HG02870 (cell line): Measurements from ENCODE around the gene ABLIM1.
A peak's percentile ranks its signal among the peaks of the same experiment; 100 is the strongest.

Experiments used
- ATAC-seq: cut with Tn5 transposase; IDR thresholded peaks from one replicate; pipeline ENCODE4 v1.9.1; 2021; ENCODE audit warnings: mild to moderate bottlenecking, moderate library complexity; ENCODE audit not compliant: unreplicated experiment

Gene ABLIM1

DNA sequence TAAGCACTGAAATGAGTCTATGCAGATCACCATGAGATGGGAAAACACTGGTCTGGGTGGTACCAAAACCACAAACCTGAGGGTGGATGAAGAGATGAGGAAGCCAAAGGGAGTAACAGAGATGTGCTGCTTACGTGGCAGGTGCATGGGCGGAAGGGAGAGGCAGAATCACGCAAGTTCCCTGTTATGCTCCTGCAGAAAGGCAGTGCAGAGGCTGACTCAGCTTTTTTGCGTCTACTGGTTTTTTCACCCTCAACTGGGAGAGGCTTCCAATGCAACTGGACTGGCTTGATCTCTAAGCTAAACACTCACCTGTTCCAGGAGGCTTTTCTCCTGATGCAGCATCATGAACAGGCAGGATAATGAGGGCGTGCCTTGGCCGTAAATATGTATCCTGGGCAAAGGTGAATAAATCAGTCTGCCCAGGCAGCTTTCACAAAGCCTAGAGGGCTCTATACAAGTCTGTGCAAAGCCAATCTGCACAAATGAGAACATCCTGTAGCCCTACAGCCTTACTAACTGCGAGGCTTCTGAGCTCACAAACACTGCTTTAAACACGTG lies 158.4 kb downstream of the ABLIM1 start:
- no peak for ATAC-seq

DNA sequence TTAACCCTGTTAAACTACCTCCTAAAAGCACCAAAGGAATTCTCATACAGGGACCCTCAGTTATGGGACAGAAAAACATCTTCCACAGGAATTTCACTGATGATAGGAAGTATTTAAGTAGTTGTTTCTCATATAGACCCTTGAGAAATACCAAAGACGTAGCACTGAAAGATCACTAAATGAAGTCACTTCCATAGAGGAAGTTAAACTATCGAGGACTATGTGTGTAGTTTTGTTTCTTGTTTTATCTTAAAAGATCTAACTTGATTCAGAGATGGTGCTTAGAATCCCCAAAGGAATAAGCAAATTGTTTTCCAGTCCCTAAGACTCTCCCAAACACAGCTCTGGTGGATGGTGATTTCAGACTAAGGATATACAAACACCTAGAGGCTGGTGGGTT lies 159.0 kb downstream of the ABLIM1 start:
- ATAC-seq = peak; percentile 26

DNA sequence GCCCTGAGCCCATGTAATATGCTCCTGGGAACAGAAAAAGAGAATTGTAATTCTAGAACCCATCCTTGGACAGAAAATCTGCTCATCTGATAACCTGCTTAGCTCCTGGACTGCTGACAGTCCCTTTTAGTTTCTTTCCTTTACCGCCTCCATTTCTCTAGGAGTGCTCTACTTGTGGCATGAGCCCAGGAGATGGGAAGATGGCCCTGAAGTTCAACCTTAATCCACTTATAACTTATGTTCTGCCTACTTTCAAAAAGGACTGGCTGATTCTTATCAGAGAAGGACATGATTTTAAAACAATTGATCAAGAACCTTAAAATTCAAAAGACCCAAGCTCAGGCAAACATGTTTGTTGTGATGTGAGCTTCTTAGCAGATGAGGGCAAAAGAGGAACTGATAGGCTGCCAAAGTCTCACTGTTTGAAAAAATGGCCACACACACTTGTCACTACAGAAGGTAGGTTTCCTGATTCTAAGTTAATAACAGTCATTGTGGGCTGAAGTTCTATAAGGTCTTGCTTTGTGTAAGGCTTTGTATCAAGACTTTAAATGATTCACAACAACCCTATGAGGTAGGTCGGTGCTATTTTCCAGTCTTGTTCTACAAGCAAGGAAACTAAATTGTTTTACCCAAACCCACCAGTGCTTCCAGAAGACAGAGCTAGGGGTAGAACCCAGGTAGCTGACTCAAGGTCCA lies 159.5 kb downstream of the ABLIM1 start:
- ATAC-seq = peak; percentile 58

DNA sequence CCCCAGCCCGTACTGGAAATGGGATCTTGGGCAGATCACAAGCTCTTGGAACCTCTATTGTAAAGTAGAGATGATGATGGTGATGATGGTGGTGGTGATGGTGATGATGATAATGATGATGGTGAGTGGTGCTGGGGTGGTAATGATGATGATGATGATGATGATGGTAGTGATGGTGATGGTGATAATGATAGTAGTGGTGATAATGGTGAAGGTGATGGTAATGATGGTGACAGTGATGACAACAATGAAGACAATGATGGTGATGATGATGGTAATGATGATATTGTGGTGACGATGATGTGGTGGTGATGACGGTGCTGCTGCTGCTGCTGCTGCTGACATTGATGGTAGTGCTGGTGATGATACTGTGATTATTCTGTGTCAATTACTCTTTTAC lies 162.8 kb downstream of the ABLIM1 start:
- ATAC-seq = no peak

DNA sequence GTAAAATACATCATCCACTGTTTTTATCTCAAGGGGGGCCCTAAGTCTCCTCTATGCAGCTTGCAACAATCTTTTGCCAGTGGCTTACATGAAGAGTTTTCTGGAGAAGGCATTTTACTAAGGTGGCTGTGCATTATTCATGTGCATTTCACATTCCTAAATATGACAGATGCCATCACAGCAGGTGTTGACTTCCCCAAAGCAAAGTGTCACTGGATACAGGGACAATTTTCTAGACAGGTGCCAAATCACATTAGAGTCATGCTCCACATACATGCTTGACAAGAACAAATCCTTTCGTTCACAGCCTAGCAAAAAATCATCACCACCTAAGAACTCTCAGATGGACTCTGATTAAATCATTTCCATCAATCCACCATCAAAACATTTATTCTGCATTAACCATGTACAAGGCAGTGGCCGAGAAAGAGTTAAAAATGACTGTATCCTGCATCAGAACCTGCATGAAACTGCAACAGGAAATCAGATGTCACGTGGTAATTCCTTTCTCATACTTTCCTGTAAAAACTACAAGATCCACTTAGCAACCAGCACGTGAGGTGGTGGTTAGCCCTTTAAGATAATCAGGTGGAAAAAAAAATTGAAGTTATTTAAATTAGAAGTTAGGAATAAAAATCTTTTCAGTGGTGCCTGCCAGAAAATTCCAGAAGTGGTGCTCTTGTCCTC lies 165.6 kb downstream of the ABLIM1 start:
- ATAC-seq = peak; percentile 28

DNA sequence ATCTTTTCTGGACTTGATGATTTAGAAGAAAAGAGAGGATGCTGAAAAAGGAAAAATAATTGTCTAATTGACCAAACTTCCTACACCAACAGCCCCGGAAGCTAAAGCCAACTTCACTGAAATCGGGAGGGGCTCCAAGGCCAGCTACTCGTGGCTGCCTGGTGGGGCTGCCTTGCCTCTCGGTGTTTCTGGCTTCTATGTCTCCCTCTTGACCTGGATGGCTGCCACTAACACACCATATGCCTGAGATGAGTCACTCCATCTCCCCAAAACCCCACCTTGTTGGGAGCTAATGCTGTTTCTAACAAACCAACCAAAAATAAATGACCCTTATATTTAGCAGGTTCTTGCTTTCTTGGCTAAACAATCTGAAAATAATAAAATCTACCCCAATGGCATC lies 166.1 kb downstream of the ABLIM1 start:
- no peak for ATAC-seq

DNA sequence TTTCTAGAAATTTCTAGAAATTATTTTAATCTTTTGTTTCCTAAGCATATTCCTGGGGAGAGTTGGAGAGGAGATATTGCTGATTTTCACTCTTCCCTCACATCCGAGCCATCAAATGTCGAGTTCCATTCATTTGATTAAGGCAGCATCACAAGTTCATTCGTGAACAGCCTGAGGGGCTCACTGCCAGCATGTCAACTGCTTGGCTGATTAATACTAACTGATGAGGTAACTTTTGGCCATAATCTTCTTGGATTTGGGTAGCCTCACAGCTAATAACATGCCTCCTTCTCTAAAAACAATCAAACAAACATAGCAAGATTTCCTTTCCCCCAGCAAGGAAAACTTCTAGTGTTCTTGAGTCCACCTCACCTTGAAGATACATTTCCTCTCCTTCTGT lies 166.7 kb downstream of the ABLIM1 start:
- no peak for ATAC-seq

DNA sequence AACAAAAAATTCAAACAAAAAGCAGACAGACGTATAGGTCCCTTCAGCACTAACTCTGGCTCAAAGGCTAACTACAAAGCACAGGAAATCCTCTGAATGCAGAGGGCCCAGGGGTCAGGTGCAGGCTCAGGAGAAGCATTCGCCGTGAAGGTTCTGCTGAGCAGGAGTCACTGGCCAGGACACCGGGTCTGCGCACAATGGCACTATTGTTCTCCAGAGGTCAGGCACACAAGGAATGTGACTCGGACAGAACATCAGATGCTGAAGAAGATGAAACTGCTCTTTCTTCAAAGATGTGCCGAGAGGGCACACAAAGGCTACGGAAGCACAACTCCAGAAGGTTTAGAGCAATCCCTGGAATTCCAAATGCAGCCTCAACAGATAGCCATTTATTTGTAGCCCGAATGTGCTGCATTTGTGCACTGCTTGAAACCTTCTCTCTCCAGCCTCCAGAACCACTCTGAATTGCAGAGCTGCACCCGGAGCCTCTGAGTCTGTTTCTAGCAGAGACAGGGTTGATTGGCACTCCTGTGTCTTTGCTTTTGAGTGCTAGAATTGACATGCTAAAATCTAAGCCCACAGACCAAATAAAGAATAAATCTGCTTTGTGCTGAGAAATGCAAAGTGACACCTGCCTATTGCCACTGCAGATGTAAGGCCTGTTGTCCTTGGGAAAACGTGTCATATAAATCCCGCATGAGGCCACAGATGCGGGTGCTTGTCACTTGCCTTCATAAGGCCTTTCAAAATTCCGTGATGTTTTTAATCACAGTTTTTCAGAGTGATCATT lies 168.4 kb downstream of the ABLIM1 start:
- ATAC-seq = no peak

DNA sequence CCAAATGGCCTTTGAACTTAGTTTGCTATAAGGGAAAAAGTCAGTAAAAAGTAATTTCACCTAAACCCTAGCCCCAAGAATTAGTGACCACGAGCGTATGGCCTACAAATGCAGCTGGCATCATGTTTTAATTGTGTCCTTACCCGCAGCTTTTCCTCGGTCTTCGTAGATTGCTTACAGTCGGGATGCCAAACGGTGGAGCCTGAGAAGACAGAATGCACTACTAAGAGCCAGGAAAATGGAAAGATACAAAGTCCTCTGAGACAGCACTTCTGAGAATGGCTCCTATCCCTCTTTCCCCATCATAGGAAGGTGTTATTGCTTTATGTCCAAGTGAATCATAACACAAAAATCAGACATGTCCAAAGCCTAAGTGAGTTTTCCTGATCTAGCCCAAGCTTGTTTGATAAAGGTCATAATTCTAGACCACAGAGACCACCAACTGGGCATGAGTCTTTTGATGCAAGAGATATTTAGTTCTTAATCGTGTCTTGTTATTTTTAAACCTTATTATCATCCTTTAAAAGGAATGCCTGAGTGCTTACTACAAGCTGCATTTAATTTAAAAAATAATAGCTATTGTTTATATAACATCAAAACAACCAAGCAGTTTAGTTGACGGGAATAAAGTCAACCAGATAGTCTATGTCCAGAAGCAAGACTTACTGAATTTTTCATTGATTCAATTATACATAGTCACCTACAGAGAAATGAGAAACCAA lies 170.1 kb downstream of the ABLIM1 start:
- ATAC-seq = no peak

DNA sequence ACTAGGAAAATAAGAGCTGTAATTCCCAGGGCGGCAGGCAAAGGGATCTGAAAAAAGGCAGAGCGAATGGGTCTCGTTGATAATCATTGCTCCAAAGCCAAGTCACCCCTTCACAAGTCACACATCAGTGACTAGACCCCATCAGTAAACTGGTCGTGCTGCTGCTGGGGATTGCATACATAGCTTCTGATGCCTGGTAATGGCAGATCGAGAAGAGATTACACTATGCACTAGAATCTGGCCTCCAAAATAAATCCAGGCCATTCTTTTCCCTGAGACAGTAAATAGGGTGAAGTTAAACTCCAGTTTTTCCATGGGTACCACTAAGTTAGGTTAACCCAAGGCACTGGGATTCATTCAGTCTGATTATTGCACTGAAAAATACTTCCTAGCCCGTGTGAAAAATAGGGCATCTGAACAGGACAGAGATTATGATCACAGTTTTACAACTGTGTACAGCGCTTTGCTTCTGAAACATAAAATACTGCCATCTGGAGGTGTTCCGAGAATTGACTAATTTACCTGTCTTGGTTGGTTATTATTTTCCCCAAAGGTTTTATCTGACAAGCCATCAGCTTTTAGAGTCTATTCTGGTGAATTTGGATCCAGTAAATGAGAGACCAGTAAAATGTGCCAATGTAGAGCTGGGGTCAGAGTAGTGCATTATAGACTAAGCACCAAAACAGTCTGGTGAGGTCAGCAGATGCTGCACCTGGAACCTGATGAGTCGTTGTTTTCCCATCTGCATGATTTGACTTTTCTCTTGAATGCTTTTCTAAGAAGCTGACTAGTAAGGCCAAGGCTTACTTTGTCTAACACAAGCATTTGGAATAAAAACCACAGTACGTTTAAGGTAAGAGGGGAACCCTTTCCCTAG lies 170.9 kb downstream of the ABLIM1 start:
- ATAC-seq = no peak

DNA sequence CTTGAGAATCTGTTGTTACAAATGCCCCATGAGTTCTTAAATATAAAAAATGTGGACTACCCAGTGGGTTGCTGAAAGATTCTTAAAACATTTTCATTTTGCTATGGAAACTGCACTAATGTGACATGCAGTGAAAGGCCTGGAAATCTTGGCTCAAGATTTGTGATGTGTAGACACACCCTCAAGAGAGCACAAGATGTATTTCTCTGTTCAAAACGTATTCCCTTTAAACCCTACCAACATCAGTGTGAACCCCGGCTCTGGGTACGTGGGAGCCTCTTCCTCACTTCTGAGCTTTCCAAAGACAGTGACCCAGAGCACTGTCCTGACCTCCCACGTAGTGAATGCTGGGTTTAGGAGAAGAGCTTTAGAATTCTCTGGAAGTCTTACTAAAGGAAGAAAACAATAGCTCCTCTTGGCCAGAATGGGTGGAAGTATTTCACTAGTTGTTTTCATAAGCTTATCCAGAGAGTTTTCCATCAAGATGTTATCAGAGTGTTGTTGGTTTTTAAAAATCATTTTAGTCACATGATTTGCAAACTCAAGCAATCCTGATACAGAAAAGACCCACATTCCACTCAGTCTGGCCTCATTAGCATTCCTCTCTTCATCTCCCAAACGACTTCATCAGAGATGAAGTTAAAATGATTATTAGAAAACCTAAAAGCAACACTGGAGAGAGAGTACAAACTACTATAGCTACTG lies 172.2 kb downstream of the ABLIM1 start:
- no peak for ATAC-seq

DNA sequence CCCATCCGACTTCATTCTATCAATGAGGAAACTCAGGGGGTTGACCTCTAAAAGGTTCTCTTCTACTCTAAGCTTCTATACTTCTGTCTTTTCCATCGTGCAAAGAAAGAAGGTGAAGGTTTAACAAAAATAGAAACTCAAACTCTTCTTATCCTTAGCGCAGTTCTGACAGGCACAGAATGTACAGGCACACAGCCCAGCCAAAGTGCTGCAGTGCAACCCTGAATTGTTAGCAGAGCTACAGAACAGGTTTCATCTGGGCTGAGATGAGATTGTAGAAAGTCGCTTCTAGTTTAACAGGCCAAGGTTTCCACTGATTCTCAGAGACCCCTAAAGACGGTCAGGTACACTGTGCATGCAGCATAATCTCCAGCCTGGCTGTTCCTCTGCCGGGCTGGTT lies 174.5 kb downstream of the ABLIM1 start:
- ATAC-seq = no peak

DNA sequence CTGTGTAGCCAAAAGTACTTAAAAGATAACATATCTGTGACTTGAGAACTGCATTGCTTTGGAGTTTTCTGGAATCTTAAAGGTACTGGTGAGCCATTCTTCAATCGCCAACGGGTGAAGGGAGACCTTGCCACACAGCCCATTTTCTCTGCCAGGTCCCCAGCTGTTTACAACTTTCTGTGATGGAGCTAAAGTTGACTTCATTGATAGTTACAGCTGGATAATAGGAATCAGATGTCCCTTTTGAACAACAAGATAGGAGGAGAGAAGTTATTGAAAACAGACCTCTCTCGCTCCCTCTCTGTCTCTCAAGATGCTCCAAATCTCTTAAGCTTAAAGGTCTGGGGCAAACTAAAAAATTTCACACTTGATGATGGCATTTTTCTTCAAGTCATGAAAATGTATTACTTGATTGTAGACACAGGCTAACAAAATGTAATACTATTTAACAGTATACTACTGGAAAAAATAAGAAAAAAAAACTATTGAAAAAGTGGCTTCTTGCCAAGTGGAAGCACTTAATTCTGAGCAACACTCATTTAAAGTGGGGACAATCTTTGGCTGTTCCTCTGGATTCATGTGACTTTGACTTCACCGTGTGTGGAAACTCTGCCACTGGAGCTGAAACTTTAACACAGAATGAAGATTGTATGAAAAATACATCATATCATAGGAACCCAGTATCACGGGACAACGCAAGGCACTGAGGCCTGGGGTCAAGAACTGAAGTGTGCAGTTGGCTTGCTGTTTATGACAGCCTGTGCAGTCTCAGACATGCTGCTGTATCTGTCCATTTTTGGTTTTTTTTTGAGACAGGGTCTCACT lies 175.4 kb downstream of the ABLIM1 start:
- ATAC-seq = no peak

DNA sequence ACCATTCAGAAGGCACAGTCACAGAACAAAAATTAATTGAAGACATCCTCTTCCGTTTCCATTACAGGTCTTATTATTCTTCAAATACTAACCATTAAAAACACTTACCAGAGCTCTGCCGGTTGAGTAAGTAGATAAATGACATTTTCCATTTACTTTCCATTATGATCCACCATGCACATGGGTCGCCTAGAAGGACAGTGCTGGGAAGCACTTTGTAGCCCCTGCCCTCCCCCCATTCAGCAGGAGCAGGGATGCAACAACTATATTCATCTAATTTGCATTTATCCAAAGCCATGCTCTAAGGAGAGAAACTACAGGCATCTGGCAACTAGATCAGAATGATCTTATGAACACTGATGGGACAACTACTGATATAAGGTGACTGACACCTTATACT lies 177.0 kb downstream of the ABLIM1 start:
- ATAC-seq = no peak

DNA sequence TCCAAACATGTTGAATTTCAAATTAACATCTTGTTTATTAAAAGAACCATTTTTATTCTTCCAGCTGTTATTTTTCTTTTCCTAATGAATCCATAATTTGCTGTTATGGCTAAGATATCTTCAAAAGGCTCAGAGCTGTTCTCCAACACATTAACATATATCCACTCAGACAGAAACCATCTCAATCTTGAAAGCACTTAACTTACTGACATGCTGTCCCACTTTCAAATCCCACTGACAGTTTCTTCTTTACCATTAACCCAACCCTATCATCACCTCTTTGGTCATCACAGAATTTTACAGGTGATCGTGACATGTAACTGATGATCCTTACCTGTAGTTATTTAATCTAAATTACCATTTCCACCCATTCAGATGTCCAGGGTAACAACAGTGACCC lies 178.2 kb downstream of the ABLIM1 start:
- ATAC-seq = no peak

DNA sequence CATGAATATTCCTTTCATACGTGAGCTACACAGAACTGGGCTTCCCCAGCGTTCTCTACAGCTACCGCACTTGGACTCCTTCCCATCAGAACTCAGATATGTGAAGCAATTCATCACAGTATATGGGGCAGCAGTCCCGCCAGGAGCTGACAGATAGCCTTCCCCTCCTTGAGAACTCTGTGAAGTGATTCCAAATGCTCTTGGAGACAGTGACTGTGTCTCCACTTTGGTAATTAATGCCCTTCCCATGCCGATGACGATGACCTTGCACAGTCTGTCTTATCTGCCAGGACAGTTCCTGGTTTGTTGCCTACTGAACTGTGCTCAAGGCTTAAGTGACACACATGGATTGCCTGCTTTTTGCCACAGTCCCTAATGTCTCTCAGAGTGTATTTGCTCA lies 178.8 kb downstream of the ABLIM1 start:
- ATAC-seq = no peak

DNA sequence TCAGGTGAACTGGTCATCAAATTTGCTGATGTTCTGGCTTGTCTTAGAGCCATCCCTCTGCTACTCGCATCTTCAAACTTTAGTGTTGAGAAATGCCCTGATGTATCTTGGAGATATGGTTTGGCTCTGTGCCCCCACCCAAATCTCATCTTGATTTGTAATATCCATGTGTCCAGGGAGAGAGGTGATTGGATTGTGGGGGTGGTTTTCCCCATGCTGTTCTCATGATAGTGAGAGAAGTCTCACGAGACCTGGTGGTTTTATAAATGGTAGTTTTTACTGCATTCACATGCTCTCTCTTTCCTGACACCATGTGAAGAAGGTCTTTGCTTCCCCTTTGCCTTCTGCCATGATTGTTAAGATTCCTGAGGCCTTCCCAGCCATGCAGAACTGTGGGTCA lies 179.8 kb downstream of the ABLIM1 start:
- no peak for ATAC-seq

DNA sequence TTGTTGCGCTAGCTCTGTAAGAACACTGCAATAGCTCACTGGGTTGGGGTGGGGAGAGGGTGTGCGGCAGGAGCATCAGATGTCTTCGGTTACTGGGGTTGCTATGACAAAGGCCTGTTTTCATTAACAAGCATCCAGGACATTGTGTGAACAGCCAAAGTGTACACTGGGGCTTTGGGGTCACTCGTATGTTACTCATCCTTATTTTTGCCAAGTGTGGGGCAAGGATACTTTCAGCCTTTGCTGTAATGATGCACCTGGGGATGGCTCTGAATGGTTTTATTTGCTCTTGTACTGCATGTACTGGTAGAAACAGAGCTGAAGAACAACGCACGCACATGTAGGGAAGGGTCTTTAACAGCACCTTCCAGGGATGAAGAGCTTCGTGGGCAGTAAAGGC lies 180.8 kb downstream of the ABLIM1 start:
- ATAC-seq = no peak

DNA sequence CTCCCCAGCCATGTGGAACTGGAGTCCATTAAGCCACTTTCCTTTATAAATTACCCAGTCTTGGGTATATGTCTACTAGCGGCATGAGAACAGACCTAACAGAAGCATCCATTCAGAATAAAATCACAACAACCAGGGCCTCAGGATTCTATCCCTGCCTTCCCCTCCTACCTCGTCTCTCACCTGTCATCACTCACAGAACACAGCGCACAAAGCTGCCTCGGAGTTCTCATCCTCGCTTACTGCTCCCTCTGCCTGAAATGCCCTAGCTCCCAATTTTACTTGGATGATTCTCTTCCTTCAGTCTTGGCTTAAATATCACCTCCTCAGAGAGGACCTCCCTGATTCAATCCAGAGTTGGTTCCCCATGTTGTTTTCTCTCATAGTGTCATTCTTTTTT lies 183.1 kb downstream of the ABLIM1 start:
- ATAC-seq = no peak
